NCI-H774 (cell line): ENCODE data around the gene LTBP2.
"Not testable (repeated sequence)": the region's sequence is repeated elsewhere in the genome, so short reads cannot be mapped to it uniquely, and the experiment has no call there.

Experiments
- DNase-seq: peaks from one replicate; lab custom pipeline; 2025; lab: John Stamatoyannopoulos, UW

LTBP2 gene

DNA sequence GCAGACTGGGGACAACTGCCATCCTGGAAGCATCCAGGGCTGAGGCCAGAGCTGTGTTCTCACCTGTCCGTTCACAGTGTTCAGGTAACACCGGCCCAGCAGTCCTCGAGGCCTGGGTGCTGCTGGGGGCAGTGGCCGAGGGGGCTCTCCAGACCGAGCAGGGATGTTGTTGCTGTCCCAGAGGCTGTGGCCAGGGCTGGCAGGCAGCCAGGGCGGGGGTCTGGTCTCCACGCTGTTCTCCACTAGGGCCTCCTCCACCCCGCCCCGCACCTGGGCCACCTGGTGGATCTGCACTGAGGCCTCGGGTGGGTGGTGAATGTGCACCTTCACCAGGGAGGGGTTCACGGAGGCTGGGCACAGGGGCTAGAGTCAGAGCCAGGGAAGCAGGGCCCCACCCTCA lies 61.0 kb downstream of the LTBP2 start:
- DNase-seq: no peak

DNA sequence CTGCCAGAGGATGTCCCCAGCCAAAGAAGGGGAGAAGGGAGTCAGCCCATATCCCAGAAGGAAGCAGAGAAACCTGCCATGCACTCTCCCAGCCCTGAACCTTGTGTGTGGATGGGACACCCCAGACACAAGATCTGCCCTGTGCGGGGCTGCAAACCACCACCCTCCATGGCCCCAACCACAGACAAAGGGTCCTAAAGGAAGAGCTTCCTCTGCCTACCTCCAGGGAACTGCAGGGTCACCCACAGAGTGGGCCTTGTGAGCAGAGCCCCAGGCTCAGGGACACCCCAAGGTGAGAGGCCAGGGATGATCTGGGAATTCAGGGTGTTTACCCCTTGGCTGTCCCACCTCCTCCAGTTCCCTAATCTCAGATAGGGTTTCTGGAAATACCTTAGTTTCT lies 62.0 kb downstream of the LTBP2 start:
- no peak for DNase-seq

DNA sequence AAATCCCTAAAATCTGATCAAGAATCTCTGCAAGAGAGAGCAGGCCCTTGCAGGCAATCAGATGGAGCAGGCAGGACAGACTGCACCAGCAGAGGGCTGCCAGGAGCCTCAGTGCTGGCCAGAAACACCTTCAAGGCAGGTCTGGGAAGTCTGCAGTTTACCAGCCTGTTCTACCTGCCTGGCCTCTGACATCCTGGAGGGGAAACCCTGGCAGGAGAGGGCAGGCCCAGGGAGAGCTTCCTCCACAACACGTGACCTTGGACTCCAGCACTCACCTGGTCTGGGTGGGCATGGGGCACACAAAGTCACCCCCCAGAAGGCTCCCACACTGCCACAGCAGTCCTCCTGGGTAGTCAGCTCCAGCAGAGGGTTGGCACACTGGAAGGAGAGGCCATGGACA lies 62.4 kb downstream of the LTBP2 start:
- DNase-seq: no peak

DNA sequence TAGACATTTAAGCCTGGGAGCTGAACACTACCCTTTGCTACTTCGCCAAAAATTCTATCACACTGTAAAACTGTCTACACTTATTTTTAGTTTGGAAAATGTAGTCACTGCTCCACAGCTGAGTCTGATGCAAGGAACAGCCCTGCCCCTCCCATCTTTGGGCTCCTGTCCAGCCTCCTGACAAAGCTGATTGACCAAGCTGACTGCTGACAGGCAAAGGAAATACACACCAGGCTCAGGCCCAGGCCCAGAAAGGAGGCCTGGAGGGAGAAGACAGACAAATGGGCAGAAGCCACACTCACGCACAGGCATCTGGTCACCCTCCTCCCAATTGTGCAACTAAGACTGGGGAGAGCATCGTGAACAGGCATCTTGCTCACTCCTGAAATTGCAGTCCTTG lies 63.2 kb downstream of the LTBP2 start:
- no peak for DNase-seq

DNA sequence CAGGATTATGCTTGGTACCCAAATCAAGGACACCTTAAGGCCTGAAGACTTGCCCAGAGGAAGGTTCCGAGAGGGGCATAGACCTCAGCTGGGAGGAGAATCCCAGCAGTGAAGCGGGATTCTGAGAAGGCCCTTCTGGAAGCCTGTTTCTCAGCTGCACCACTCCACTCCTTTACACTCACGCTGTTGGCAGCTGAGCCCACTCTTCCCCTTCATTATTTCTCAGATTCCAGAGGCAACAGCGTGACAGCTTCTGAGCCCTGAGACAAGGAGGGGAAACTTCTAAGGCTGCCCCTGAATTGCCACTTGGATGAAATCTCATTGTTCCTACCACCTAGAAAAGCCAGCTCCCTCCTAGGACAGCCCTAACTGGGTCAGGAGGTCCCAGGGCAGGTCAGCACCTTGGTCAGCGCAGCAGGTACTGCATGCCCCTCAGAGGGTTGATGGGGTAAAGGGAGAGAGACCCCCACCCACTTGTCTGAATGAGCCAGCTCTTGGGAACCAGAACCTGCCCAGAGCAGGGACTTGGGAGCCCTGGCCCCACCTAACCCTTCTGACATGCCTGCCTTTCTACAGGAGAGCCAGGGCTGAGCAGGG lies 64.6 kb downstream of the LTBP2 start:
- DNase-seq: no peak

DNA sequence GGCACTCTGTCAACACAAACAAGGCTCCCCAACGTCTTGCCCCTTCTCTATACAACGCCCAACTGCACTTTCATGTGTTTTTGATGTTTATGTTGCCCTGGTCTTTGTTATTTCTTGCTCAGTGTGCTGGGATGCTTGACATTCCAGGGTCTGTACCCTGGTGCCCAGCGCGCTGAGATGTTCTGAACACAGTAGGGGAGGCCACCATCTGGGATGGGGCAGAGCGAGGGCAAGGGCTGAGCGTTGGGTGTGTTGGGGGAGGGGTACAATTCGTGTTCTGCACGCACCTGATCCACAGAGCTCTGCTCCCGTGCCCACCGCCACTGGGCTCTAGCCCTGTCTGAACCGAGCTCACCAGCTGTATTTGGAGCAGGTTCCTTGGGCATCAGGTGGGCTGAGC lies 65.6 kb downstream of the LTBP2 start:
- no peak for DNase-seq

DNA sequence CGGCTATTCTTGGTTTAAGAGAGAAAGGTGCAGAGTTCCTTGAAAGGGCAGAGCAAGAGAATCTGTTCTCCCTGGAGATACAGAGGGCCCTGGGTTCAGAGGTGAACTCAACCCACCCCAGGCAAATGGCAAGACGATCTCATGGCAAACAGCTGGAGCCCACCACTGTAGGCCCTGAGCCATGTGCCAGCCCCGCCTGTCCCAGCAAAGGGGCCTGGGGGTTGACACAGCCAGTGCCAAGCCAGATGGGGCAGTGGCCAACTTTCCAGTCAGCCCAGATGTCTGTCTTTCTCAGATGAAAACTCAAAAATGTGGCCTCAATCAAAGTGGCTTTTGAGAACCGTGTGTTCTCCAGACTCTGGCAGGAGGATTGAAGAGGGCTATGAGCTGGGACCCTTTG lies 66.7 kb downstream of the LTBP2 start:
- DNase-seq: no peak

DNA sequence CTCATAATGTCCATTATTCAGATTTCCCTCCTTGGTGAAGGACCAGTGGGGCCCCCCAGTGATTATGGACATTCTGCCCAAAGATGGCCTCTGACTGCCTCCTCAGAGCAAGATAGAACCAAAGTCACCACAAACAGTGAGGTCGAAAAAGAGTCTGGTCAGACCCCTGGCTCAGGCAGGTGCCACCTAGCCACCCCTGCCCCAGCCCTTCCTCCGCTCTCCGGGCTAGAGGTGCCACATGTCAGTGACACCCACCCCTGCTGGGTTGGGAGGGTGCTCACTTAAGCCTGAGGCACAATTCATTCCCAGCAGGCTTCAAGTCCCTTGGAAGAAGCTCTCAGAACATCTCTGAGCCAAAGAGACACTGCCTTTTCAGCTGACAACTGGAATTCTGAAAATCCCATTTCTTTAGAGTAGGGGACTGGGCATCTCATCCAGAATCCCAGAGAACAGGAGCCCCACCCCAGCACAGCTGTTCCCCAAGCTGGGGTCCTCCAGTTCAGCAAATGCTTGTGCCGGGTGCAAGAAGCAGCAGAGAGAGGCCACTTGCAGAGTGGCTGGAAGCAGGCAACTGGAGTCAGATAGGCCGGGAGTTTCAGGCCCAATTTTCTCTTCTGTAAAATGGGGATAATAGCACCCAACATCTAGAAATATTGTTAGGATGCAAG lies 68.1 kb downstream of the LTBP2 start:
- DNase-seq: no peak

DNA sequence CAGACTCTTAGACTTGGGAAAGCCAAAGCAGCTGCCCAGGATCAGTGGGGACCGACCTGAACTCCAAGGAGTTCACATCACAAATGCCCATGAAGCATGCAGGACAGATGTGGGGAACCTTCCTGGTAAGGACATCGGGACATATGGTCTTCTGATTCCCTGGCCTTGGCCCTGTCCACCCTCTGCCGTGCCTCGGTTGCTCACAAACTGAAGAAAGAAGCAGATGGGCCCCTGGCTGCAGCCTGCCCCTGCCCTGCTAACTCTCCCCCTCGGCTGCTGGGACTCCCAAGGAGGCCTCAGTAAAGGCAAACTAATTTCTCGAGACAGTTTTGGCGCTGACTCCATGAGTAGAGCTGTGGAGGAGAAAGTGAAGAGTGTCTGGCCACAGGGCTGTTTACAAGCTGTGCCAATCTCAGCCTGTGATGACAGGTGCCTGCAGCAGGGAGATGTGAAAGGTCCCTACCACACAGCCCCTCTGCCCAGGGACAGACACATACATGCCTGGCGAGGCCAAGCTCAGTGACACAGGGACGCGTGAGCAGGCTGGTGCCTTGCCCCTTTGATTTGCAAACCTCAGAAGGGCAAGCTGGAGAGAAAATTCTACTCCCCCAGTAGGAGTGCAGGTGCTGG lies 69.9 kb downstream of the LTBP2 start:
- no peak for DNase-seq

DNA sequence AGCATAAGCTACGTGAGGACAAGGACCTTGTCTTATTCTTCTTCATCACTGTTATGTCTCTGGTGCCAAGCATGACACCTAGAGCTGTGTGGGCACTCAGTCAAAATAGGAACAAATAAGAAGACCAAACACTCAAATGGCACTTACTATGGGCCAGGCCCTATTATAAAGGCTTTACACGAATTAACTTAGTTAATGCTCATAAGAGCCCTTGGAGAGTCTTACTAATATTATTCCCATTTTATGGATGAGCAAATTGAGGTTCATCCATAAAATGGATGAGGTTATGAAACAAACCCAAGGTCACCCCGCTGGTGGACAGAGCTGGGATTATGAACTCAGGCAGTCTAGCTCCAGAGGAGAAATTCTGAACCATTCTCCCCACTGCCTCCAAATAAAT lies 70.8 kb downstream of the LTBP2 start:
- DNase-seq: no peak

DNA sequence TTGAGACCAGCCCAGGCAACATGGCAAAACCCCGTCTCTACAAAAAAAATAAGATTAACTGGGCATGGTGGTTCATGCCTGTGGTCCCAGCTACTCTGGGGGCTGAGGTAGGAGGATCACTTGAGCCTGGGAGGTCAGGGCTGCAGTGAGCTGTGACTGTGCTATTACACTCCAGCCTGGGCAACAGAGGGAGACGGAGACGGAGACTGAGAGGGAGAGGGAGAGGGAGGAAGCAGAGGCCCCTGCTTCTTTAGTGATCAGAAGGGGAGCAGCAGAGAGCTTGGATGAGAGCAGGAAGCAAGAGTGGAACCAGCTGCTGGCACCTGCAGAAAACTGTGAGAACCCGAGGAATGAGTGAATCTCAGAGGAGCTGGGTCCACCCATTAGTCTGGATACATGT lies 72.5 kb downstream of the LTBP2 start:
- DNase-seq: no peak

DNA sequence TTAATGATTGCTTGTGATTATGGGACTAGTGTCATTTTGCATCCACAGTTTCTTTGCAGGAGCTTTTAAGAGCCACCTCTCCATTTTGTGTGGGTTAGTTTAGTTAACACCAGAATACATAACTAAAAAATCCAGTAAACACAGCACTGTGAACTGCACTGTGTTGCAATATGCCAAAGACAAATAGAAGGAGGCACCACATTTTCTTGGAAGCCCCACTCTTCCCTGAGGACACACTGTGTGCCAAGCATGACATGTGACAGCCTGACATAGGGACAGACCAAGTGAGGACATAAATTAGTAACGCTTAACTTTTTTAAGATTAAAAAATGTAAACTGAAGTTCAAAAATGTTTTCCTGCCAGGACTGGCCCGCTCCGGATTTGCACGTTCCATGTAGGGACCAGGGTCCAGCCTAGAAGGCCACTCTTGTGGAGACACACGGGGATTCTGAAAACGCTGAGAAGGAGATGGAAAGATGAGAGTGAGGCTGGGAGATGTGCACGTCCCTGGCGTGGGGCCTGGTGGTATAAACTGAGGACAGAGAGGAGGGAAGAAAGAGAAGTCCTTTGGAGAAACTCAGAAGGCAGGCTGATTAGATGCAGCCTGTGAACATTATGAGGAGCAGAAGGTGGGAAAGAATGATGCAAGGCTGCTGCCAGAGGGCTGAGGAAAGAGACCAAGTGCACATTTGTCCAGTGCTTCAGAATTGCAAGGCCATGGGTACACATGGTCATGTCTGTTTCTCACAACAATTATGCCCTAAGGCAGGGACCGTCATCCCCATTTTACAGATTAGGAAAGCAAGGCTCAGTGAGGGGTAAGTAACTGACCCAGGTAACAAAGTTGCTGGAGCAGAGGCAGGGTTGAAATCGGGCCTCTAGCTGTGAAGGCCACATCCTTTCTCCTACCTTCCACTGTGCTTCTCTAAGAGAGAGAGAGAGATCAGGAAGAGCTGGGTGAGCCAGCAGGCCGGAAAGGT lies 73.3 kb downstream of the LTBP2 start:
- DNase-seq: no peak

DNA sequence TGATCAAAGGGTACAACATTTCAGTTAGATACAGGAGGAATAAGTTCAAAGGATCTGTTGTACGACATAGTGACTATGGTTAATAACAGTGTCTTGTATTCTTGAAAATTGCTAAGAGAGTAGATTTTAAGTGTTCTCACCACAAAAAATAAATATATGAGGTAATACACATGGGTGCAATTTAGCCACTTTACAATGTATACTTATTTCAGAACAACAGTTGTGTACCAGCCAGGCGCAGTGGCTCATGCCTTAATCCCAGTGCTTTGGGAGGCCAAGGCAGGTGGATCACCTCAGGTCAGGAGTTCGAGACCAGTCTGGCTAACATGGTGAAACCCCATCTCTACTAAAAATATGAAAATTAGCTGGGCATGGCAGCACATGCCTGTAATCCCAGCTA lies 75.7 kb downstream of the LTBP2 start:
- DNase-seq: not testable (repeated sequence)

DNA sequence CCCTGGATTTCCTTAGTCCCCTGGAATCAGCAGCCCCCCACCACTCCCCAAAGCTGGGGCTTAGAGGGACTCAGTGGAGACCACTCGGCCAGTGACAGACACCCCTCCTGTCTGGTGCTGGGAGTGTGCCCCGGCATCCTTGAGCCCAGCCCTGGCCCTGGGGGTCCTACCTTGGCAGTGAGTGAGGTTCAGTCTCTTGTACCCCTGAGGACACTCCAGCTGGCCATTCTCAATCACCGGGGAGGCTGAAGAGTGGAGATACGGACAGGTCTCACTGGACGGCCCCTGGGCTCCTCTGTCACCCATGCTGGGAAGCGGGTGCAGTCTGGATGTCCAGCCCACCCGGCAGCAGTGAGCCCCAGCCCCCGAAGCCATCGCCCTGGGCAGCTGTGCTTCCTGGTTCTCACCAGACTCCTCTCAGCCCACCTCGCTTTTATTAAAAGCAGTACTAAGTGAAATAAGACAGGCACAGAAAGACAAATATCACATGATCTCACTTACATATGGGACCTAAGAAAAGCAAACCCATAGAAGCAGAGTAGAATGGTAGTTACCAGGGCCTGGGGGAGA lies 76.2 kb downstream of the LTBP2 start:
- DNase-seq: no peak

DNA sequence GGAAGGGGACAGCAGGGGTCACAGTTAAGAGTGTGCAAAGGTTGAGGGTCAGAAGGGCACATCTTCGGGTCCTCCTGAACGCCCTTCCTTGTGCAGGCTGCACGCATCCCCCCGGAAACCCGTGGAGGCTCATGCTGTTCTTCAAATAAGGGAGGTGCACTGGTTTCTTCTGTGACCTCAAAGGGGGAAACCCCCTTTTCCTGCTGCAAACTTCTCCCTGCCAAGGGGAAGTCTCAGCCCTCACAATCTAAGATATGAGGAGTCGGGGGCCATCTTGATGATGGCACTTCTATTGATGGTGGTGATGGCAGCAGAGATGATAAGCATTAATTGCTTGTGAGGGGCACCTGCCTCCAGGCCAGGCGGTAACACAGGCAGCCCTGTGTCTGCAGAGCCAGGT lies 78.5 kb downstream of the LTBP2 start:
- no peak for DNase-seq

DNA sequence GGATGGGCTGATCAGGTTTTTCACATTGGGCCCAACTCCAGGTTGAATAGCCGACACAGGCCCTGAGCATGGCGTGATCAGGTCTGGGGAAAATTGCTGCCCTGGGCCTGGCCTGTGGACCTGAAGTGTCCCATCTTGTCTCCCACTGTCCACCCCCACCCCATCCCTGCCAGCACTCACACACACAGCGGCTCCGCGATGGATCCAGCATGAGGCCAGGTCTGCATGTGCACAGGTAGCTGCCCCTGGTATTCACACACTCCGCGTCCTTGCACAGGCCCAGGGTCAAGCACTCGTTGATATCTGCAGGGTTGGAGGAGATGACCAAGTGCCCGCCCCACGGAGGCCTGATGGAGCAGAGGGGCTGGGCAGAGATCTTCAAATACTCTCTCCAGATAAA lies 79.8 kb downstream of the LTBP2 start:
- DNase-seq: no peak

DNA sequence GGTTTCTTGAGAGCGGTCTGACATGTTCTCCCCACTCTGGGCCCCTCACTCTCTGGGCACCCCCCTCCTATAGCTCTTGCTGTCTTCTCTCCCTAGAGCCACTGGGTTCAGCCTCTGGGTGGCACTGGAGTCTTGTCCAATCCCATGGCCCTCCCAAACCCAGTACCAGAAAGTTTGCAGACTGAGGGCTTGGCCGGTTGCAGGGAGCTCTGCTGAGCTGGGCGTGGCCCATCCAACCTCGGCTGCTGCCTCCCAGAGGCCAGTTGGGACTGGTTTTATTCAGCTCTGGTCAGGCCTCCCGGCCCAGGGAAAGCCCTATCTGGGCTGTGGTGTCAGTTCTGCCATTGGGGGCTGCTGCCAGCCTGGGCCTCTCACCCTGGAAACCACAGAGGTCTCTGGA lies 80.6 kb downstream of the LTBP2 start:
- no peak for DNase-seq

DNA sequence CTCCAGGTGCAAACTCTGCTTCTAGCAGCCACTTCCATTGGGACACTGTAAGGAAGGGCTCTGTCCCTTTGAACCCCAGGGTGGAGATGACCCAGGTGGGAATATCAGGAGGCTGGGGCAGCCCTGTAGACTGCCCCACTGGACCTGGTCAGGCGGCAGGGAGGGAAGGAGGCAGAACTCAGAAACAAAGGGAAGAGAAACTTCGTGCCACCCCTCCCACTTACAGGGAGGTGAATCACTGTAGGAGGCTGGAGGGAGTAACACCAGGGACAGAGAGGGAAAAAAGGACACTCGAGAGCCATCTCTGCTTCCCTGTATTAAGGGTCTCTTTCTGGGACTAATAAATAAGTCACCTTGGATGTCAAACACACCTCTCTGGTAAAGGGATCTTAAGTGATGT lies 81.0 kb downstream of the LTBP2 start:
- DNase-seq: no peak

DNA sequence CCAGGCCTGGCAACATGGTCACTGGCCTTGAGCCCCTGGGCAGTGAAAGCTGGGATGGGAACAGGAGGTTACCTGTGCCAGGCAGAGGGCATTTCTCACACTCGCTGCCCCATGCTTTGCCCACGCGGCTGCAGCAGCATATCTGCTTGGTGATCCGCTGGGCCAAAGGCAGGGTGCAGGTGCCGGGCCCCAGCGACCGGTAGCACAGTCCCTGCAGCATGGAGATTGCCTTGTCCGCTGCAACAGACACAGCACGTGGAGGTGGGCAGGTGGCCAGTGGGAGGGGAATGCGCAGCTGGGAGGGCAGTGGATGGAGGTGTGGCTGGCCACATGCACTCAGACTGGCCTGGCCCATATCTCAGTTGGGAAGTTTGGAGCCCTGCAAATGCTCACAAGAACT lies 83.2 kb downstream of the LTBP2 start:
- DNase-seq: no peak

DNA sequence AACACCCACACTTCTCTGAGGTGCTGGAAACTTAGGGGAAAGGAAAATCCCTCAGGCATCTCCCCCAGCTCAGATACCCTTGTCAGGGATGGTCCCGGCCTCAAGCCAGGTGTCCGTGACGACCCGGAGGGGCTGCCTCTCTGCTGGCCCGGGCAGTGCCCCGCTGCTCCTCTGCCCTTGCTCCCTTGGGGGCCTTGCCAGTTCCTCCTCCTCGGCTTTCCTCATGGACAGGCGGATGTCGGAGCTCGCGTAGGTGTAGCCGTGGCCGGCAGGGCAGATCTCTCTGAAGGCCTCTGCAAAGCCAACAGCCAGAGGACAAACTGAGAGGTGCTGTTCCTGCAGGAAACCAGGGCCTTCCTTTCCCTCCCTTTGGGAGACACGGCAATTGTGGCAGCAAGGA lies 83.6 kb downstream of the LTBP2 start:
- DNase-seq: no peak

DNA sequence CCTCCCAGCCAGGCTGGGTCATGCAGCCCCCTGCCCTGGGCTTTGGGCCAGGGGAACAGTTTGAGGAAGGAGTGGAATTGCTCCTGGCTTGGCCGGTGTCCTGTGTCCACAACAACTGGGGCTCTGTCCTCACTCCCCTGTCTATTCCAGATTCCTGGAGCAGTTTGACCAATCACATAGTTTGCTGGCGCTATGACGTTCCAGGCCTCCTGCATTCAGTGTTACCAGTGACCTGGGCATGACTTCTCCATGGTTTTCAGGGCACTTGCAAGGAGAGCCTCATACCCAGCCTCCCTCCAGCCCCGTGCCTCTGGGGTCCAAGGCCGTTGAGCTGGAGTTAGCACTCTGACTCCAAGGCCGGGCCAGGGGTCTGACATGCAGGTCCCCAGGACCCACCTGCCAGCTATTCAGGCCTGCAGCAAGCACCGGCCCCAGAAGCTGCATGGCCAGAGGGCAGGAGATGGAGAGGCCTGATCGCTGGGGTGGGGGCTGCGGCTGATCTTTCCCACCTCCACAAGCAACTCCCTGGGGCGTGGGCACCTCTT lies 84.2 kb downstream of the LTBP2 start:
- DNase-seq: no peak
